Activated naive CD4-positive, alpha-beta T cell treated with anti-CD3 and anti-CD28 coated beads for 36 hours (primary cell): ENCODE results near the gene SLC17A6. TPM values are rescaled to one million over a fixed set of nuclear protein-coding genes. Genes with fewer than 3 reads are reported as not detected.

Experiments
- CTCF ChIA-PET: fragments of 350-600 bp; sonication (Branson Sonifier 250); formaldehyde crosslinking; loops from one replicate; lab custom pipeline; 2021; ENCODE audit warnings: antibody characterized with exemption; lab: Charles Lee
- DNase-seq: peaks from one replicate; pipeline ENCODE4 v3.0.0-alpha.2; 2020
- H3K27ac Mint-ChIP-seq: one replicate; pipeline ENCODE4 v1.8.0; 2021; ENCODE audit warnings: mild to moderate bottlenecking, mixed read lengths
- H3K27me3 Mint-ChIP-seq: one replicate; pipeline ENCODE4 v1.8.0; 2021; ENCODE audit warnings: low read depth, mixed read lengths
- H3K36me3 Mint-ChIP-seq: one replicate; pipeline ENCODE4 v1.8.0; 2021; ENCODE audit warnings: low read depth, mixed read lengths
- H3K4me1 Mint-ChIP-seq: one replicate; pipeline ENCODE4 v1.8.0; 2021; ENCODE audit warnings: low read depth, mixed read lengths
- H3K4me3 Mint-ChIP-seq: one replicate; pipeline ENCODE4 v1.8.0; 2021; ENCODE audit warnings: mild to moderate bottlenecking, moderate library complexity, mixed read lengths
- H3K9me3 Mint-ChIP-seq: one replicate; pipeline ENCODE4 v1.8.0; 2021; ENCODE audit warnings: mixed read lengths
- intact Hi-C: fragments of 100-400 bp; cut with micrococcal nuclease; formaldehyde crosslinking; loops from one replicate; pipeline ENCODE4 v1.15.1; 2023
- total RNA-seq, 2 experiments: library from RNA; stranded (reverse); gene quantifications; one replicate each; pipeline ENCODE4 v1.2.3, GENCODE V29; 2021

SLC17A6 gene
- total RNA-seq, result not detected

- H3K27ac Mint-ChIP-seq, result no peak within 1 kb of the TSS
- no peaks in the 10 kb centered on the region for H3K36me3 Mint-ChIP-seq
- H3K4me3 Mint-ChIP-seq, result no peak within 1 kb of the TSS
- intact Hi-C loops, result loop anchor here (5.0 kb wide), 1 partner anchor 94 kb away; no protein-coding TSS in a partner anchor
- H3K4me1 Mint-ChIP-seq, result peaks cover 22% of the 10 kb centered on the region
- H3K9me3 Mint-ChIP-seq, result no peaks in the 10 kb centered on the region
- peaks cover 59% of the 10 kb centered on the region for H3K27me3 Mint-ChIP-seq
- peak; percentile 25 for DNase-seq
- CTCF ChIA-PET, result interaction anchor here (0.9 kb wide), 1 partner anchor 450 kb away, joined by 5 read pairs; no protein-coding TSS in a partner anchor
Measured at GRCh38 chr11:22337596-22338485, at the start of gene SLC17A6. Gene SLC17A6 (plus strand): TSS chr11:22338381. CDS start chr11:22338534, 153 bp downstream.

DNA sequence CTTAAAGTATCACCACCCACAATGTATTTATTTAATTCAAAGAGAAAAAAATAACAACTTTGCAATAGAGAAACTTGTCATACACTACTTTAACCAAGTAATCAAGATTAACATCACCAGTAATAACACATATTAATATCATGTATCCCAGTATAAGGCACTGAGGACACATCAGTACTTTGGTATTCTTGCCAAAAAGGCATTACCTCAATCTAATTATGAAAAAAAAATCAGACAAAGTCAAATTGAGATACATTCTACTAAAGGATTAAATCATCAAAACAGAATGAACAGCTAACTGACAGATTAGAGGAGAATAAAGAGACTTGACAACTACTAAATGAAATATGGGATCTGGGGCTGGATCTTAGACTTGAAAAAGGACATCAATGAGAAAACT is 35.8 kb upstream of the SLC17A6 start:
- Mint-ChIP-seq H3K36me3 (no peaks in the 10 kb centered on the region), H3K4me1 (no peaks in the 10 kb centered on the region), H3K9me3 (no peaks in the 10 kb centered on the region), H3K4me3 (no peak overlapping the region), H3K27ac (no peak overlapping the region), H3K27me3 (peaks cover 17% of the 10 kb centered on the region)
- CTCF ChIA-PET, result interaction anchor here (0.6 kb wide), 1 partner anchor 23 kb away, joined by 3 read pairs; no protein-coding TSS in a partner anchor
- intact Hi-C loops, result no loop called here
- no peak for DNase-seq

DNA sequence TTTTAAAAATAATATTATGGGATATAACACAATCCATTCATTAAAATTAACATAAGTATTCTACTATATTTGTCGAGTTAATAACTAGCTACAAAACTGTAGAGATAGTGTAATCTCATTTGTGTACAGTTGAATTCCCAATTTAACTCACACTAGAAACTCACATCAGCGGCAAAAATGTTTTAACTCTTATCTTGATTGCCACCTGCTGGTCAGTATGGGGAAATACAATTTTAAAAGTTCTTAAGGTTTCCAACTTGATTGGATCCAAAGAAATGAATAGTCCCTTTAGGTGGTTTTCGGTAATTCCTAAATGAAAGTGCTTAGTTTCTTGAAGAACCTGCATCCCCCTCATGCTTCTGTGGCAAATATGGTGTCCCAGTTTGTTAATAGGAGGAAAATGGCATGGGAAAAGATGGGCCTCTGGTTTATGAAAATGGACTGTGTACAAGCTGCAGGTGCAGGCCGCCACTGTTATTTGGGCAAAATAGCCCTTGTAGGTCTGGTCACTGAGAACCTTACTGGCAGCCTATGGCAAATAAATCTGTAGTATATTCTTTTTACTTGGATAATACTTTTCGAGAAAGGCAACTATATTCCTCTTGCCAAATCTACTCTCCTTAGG is 33.7 kb upstream of the SLC17A6 start:
- Mint-ChIP-seq H3K36me3 (no peaks in the 10 kb centered on the region), H3K27ac (no peak overlapping the region), H3K9me3 (no peaks in the 10 kb centered on the region), H3K27me3 (peaks cover 15% of the 10 kb centered on the region), H3K4me3 (no peak overlapping the region), H3K4me1 (no peaks in the 10 kb centered on the region)
- DNase-seq, result no peak
- CTCF ChIA-PET, result interaction anchor here (0.8 to 2.3 kb wide), 6 partner anchors 13 to 1656 kb away, joined by 3 to 16 read pairs (median 4); no protein-coding TSS in a partner anchor
- intact Hi-C loops, result loop anchor here (1.0 to 2.0 kb wide), 3 partner anchors 59 to 1656 kb away; no protein-coding TSS in a partner anchor

DNA sequence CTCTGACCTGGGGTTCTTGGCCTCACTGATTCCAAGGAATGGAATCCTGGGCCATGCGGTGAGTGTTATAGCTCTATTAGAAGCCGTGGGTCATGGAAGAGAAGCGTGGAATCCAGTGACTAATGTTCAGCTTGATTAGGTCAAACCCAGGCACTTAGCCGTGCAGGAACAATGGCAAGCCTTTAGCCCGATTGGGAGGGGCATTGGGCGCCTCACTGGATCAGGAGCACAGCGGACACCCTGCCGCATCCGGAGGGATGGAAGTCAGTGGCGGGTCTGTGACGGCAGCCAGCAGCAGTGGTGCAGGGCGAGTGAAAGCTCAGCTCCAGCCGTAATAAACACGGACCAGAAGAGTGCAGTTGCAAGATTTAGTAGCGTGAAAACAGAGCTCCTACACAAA is 20.5 kb upstream of the SLC17A6 start:
- Mint-ChIP-seq H3K4me3 (no peak overlapping the region), H3K27ac (no peak overlapping the region), H3K9me3 (no peaks in the 10 kb centered on the region), H3K36me3 (no peaks in the 10 kb centered on the region), H3K27me3 (peaks cover 11% of the 10 kb centered on the region), H3K4me1 (no peaks in the 10 kb centered on the region)
- no peak for DNase-seq
- intact Hi-C loops, result no loop called here
- CTCF ChIA-PET, result no interaction called here

GRCh38 chr11:22331771-22332170 is 6.4 kb upstream of the SLC17A6 start:
- H3K9me3 Mint-ChIP-seq, result no peaks in the 10 kb centered on the region
- no peaks in the 10 kb centered on the region for H3K4me1 Mint-ChIP-seq
- CTCF ChIA-PET, result interaction anchor here (0.7 to 1.0 kb wide), 2 partner anchors 273 to 456 kb away, joined by 3 read pairs; no protein-coding TSS in a partner anchor
- peaks cover 10% of the 10 kb centered on the region for H3K27me3 Mint-ChIP-seq
- H3K36me3 Mint-ChIP-seq, result no peaks in the 10 kb centered on the region
- no peak overlapping the region for H3K27ac Mint-ChIP-seq
- DNase-seq, result no peak
- H3K4me3 Mint-ChIP-seq, result no peak overlapping the region
- intact Hi-C loops, result no loop called here

DNA sequence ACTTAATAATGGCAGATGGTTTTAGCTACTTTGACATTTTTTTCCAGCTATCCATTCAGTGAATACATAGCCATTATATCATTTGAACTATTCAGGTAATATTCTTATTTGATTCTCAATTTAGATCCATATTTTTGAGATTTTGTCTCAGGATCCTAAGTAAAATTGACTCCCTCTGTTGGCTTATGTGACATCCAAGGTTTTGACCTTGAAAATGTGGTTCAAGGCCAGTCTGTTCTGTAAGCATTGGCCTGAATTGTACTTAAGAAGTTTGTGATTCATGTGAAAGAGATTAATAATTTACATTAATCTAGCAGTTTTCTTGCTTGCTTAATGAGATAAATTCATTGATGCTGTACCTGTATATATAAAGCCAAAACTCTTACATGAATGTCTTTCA is 1.6 kb upstream of the SLC17A6 start:
- Mint-ChIP-seq H3K36me3 (no peaks in the 10 kb centered on the region), H3K27me3 (peaks cover 46% of the 10 kb centered on the region), H3K27ac (no peak overlapping the region), H3K9me3 (no peaks in the 10 kb centered on the region), H3K4me3 (no peak overlapping the region), H3K4me1 (peaks cover 20% of the 10 kb centered on the region)
- CTCF ChIA-PET, result interaction anchor here (1.1 to 1.2 kb wide), 3 partner anchors 203 to 451 kb away, joined by 4 to 8 read pairs (median 4); no protein-coding TSS in a partner anchor
- intact Hi-C loops, result loop anchor here (5.0 kb wide), 1 partner anchor 96 kb away; no protein-coding TSS in a partner anchor
- DNase-seq, result no peak

DNA sequence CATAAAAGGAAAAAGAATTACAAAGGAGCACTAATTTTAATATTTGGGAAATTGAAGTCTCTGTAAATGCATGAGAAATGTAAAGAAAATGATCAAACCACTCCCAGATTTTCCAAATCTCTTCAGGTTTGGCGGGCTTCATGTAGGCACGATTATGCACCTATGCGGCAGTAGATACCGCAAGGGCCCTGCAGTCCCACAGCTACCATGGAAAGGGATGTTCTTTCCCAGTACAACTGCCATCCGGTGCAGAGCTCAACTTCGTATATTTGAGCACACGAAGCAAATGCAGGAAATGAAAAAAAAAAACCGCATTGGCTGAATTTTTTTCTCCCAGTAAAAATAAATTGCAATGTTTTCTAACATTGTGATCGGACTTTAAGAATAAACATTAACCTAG is 1.4 kb downstream of the SLC17A6 start:
- CTCF ChIA-PET, result no interaction called here
- DNase-seq, result no peak
- Mint-ChIP-seq H3K27ac (no peak overlapping the region), H3K36me3 (no peaks in the 10 kb centered on the region), H3K27me3 (peaks cover 74% of the 10 kb centered on the region), H3K4me1 (peaks cover 28% of the 10 kb centered on the region), H3K4me3 (no peak overlapping the region), H3K9me3 (no peaks in the 10 kb centered on the region)
- intact Hi-C loops, result loop anchor here (5.0 kb wide), 1 partner anchor 93 kb away; no protein-coding TSS in a partner anchor

GRCh38 chr11:22340235-22340634 is 2.1 kb downstream of the SLC17A6 start:
- H3K4me1 Mint-ChIP-seq, result peaks cover 28% of the 10 kb centered on the region
- H3K27ac Mint-ChIP-seq, result no peak overlapping the region
- H3K9me3 Mint-ChIP-seq, result no peaks in the 10 kb centered on the region
- DNase-seq, result no peak
- peaks cover 78% of the 10 kb centered on the region for H3K27me3 Mint-ChIP-seq
- CTCF ChIA-PET, result no interaction called here
- H3K36me3 Mint-ChIP-seq, result no peaks in the 10 kb centered on the region
- intact Hi-C loops, result no loop called here
- H3K4me3 Mint-ChIP-seq, result no peak overlapping the region

DNA sequence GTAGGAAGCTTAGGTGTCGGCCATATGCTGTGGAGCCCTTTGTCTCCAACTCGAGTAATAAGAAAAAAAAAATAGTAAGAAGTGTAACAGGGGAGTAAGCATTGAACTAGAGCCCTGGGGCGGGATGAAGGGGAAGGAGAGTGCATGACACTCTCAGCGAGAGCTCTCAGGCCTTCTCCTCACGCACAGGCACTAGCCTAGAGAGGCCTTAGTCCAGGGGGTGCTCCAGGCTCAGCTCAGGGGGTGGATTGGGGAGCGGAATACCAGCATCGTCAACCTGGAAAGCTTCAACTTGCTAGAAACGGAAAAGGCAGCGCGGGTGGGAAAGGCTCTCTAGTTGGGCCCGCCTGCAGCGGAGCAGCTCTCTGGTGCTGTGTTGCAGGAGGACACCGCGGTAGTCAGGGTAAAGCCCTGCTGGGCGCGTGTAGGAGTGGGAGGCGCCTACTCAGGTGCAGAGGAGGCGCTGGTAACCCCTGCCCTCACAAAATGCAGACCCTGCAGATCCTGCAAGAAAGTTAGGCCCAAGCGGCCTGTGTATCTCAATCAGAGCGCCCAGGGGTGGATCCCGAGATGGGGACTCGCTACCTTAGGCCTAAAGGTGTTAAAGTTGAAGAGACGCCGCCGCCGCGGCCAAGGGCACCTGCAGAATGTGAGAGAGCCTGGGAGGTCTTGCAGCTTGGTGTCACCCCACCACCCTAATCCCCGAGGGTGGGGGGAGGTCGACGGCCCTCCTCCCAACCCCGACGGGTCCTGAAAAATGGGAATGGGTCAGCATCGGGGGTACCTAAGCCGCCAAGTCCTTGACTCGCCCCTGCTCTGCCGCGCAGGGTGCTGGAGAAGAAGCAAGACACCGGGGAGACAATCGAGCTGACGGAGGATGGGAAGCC is 2.8 kb downstream of the SLC17A6 start:
- Mint-ChIP-seq H3K9me3 (no peaks in the 10 kb centered on the region), H3K27me3 (peaks cover 74% of the 10 kb centered on the region), H3K36me3 (no peaks in the 10 kb centered on the region), H3K4me3 (no peak overlapping the region), H3K27ac (no peak overlapping the region), H3K4me1 (peaks cover 28% of the 10 kb centered on the region)
- DNase-seq, result no peak
- intact Hi-C loops, result no loop called here
- CTCF ChIA-PET, result no interaction called here

DNA sequence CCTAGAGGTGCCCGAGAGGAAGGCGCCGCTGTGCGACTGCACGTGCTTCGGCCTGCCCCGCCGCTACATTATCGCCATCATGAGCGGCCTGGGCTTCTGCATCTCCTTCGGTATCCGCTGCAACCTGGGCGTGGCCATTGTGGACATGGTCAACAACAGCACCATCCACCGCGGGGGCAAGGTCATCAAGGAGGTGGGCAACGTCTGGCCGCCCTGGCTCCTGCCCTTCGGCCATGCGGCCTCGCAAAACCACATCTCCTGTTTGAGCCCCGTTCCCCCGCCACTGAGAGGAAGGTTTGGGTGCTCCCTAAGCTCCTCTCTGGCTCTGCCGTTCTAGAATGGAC is 3.4 kb downstream of the SLC17A6 start:
- no peaks in the 10 kb centered on the region for H3K9me3 Mint-ChIP-seq
- intact Hi-C loops, result no loop called here
- no peak overlapping the region for H3K4me3 Mint-ChIP-seq
- no peak for DNase-seq
- H3K27me3 Mint-ChIP-seq, result peaks cover 77% of the 10 kb centered on the region
- no peak overlapping the region for H3K27ac Mint-ChIP-seq
- no peaks in the 10 kb centered on the region for H3K36me3 Mint-ChIP-seq
- CTCF ChIA-PET, result no interaction called here
- H3K4me1 Mint-ChIP-seq, result peaks cover 28% of the 10 kb centered on the region

GRCh38 chr11:22342211-22343031 is 4.2 kb downstream of the SLC17A6 start:
- Mint-ChIP-seq H3K9me3 (no peaks in the 10 kb centered on the region), H3K4me3 (no peak overlapping the region), H3K27ac (no peak overlapping the region), H3K4me1 (peaks cover 28% of the 10 kb centered on the region), H3K36me3 (no peaks in the 10 kb centered on the region), H3K27me3 (peaks cover 73% of the 10 kb centered on the region)
- CTCF ChIA-PET, result no interaction called here
- DNase-seq, result no peak
- intact Hi-C loops, result no loop called here
